Forelimb muscle (tissue), 1 donor: Measurements from ENCODE around the gene C7orf57. TPM values are rescaled to one million over a fixed set of nuclear protein-coding genes. Genes with fewer than 3 reads are reported as not detected.

Experiments used
- DNase-seq: peaks from one replicate; pipeline ENCODE4 v3.0.0-alpha.2; 2013; ENCODE audit warnings: low read depth
- polyA plus RNA-seq: library from polyadenylated mRNA; unstranded; fragments of 120-200 nt; gene quantifications from one replicate; pipeline ENCODE4 v1.2.1, GENCODE V29; 2013; ENCODE audit not compliant: insufficient read length

The C7orf57 gene
- polyA plus RNA-seq, 1 donor, result 0.06 TPM

GRCh38 chr7:48109848-48110663, 74.7 kb downstream of the C7orf57 start:
- no peak for DNase-seq

GRCh38 chr7:48110868-48111267, 75.5 kb downstream of the C7orf57 start:
- no peak for DNase-seq

Other genes with a start within 250 kb of the C7orf57 start
- gene PKD1L1, start 87.1 kb upstream of the C7orf57 start, polyA plus RNA-seq, result 1.2 TPM
- 18.7 TPM for gene HUS1, start 55.9 kb upstream of the C7orf57 start, polyA plus RNA-seq
- gene SUN3, start 6.4 kb upstream of the C7orf57 start, polyA plus RNA-seq, result not detected
- 2.4 TPM for gene UPP1, start 53.7 kb downstream of the C7orf57 start, polyA plus RNA-seq
- 0.06 TPM for gene ABCA13, start 135.9 kb downstream of the C7orf57 start, polyA plus RNA-seq